Measurements from ENCODE around the gene CRADD.

GRCh38 chr12:93870020-93870795 is 193.0 kb downstream of the CRADD start:
- TF ChIP-seq POLR2AphosphoS5 (IDR thresholded peaks at IDR 0.05; ENCODE audit: low read length), result no peak
- no peak for TF ChIP-seq CHD4 (IDR thresholded peaks at IDR 0.05)
- TF ChIP-seq POLR2A (IDR thresholded peaks at IDR 0.05; ENCODE audit: low read depth, low read length), result no peak
- no peak for TF ChIP-seq CTCF (IDR thresholded peaks at IDR 0.05 in 2 of 3, conservative IDR thresholded peaks at IDR 0.05 in 1 of 3; ENCODE audit: control insufficient read depth in 2 of 3, extremely low read depth in 1 of 3, insufficient read depth in 1 of 3, low read depth in 3 of 3, low read length in 3 of 3)
- no peak for TF ChIP-seq BMI1 (IDR thresholded peaks at IDR 0.05; ENCODE audit: borderline replicate concordance)
- no peak for TF ChIP-seq ATF2 (IDR thresholded peaks at IDR 0.05; ENCODE audit: low read length)
- no peak for TF ChIP-seq CHD2 (IDR thresholded peaks at IDR 0.05; ENCODE audit: borderline replicate concordance, low read depth, low read length)
- TF ChIP-seq SP1 (IDR thresholded peaks at IDR 0.05; ENCODE audit: low read depth, low read length), result no peak
- no peak for TF ChIP-seq ZZZ3 (IDR thresholded peaks at IDR 0.05; ENCODE audit: control insufficient read depth, insufficient read length, low read depth)
- TF ChIP-seq HCFC1 (IDR thresholded peaks at IDR 0.05; ENCODE audit: low read length), result no peak
- no peak for TF ChIP-seq FOS (IDR thresholded peaks at IDR 0.05; ENCODE audit: borderline replicate concordance, extremely low read depth, insufficient read length)
- no peak for TF ChIP-seq MEF2B (IDR thresholded peaks at IDR 0.05; ENCODE audit: partially characterized antibody, poor library complexity, severe bottlenecking)

Measured in GM12878 (cell line).